ENCODE measurements around the gene UBA1. TPM values are rescaled to one million over a fixed set of nuclear protein-coding genes. Genes with fewer than 3 reads are reported as not detected.

The UBA1 gene
- total RNA-seq, 1 donor from 2014 or later: 503 TPM

DNA sequence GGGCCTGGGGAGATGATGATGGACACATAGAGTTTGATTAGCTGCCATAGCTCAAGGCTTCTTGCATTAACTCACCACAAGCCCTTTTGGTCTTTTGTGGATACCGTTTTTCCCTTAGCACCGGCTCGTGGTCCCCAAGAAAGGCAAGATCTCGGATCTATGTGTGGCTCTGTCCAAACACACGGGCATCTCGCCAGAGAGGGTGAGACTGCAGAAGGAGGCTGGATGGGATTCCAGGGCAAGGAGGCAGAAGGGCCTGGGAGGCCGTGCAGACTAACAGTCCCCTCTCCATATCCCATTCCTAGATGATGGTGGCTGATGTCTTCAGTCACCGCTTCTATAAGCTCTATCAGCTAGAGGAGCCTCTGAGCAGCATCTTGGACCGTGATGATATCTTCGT is 48.7 kb downstream of the UBA1 start:
- H3K4me1 Mint-ChIP-seq (ENCODE audit: low read depth, unreplicated experiment): peaks cover 17% of the 10 kb centered on the region

DNA sequence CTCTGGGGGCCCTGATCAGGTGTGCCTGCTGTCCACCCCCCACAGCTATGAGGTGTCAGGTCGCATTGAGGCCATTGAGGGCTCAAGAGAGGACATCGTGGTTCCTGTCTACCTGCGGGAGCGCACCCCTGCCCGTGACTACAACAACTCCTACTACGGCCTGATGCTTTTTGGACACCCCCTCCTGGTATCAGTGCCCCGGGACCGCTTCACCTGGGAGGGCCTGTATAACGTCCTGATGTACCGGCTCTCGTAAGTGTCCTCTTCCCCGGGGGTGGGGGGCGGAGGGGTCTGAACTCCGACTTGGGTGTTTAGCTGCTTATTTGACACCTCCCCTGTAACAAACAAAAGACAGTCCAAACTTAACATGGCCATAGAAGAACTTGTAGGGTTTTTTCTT is 49.7 kb downstream of the UBA1 start:
- no peak for DNase-seq
- H3K27me3 Mint-ChIP-seq (ENCODE audit: unreplicated experiment): peaks cover 8% of the 10 kb centered on the region
- TF ChIP-seq, protein P1, sequence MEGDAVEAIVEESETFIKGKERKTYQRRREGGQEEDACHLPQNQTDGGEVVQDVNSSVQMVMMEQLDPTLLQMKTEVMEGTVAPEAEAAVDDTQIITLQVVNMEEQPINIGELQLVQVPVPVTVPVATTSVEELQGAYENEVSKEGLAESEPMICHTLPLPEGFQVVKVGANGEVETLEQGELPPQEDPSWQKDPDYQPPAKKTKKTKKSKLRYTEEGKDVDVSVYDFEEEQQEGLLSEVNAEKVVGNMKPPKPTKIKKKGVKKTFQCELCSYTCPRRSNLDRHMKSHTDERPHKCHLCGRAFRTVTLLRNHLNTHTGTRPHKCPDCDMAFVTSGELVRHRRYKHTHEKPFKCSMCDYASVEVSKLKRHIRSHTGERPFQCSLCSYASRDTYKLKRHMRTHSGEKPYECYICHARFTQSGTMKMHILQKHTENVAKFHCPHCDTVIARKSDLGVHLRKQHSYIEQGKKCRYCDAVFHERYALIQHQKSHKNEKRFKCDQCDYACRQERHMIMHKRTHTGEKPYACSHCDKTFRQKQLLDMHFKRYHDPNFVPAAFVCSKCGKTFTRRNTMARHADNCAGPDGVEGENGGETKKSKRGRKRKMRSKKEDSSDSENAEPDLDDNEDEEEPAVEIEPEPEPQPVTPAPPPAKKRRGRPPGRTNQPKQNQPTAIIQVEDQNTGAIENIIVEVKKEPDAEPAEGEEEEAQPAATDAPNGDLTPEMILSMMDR (IDR thresholded peaks at IDR 0.05; ENCODE audit: partially characterized antibody, unreplicated experiment): no peak
- no peak overlapping the region for H3K4me3 Mint-ChIP-seq (ENCODE audit: unreplicated experiment)
- peaks cover 4% of the 10 kb centered on the region for H3K36me3 Mint-ChIP-seq (ENCODE audit: unreplicated experiment)
- peaks cover 6% of the 10 kb centered on the region for H3K9me3 Mint-ChIP-seq (ENCODE audit: unreplicated experiment)
- no peak overlapping the region for H3K27ac Mint-ChIP-seq (ENCODE audit: unreplicated experiment)
- H3K4me1 Mint-ChIP-seq (ENCODE audit: low read depth, unreplicated experiment): peaks cover 17% of the 10 kb centered on the region

More for the DNA sequence above, 48.7 kb downstream of the UBA1 start:
- peaks cover 4% of the 10 kb centered on the region for H3K9me3 Mint-ChIP-seq (ENCODE audit: unreplicated experiment)
- no peak for DNase-seq
- TF ChIP-seq, protein P1 (IDR thresholded peaks at IDR 0.05; ENCODE audit: partially characterized antibody, unreplicated experiment): no peak
- no peak overlapping the region for H3K27ac Mint-ChIP-seq (ENCODE audit: unreplicated experiment)
- H3K4me3 Mint-ChIP-seq (ENCODE audit: unreplicated experiment): no peak overlapping the region
- H3K36me3 Mint-ChIP-seq (ENCODE audit: unreplicated experiment): peaks cover 4% of the 10 kb centered on the region
- H3K27me3 Mint-ChIP-seq (ENCODE audit: unreplicated experiment): peaks cover 6% of the 10 kb centered on the region

DNA sequence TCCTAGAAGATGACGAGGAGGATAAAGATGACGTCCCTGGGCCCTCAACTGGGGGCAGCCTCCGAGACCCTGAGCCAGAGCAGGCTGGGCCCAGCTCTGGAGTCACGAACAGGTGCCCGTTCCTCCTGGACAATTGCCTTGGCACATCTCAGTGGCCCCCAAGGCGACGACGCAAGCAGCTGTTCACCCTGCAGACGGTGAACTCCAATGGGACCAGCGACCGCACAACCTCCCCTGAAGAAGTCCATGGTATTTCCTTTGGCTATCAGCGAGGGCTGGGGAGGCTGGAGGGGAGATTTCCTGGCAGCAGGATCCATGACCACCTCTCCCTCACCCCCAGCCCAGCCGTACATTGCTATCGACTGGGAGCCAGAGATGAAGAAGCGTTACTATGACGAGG is 51.0 kb downstream of the UBA1 start:
- H3K4me3 Mint-ChIP-seq (ENCODE audit: unreplicated experiment): no peak overlapping the region
- peaks cover 8% of the 10 kb centered on the region for H3K27me3 Mint-ChIP-seq (ENCODE audit: unreplicated experiment)
- peaks cover 17% of the 10 kb centered on the region for H3K4me1 Mint-ChIP-seq (ENCODE audit: low read depth, unreplicated experiment)
- TF ChIP-seq, protein P1 (IDR thresholded peaks at IDR 0.05; ENCODE audit: partially characterized antibody, unreplicated experiment): no peak
- H3K9me3 Mint-ChIP-seq (ENCODE audit: unreplicated experiment): peaks cover 6% of the 10 kb centered on the region
- H3K36me3 Mint-ChIP-seq (ENCODE audit: unreplicated experiment): peaks cover 4% of the 10 kb centered on the region
- no peak for DNase-seq
- peak overlapping the region; percentile 66 for H3K27ac Mint-ChIP-seq (ENCODE audit: unreplicated experiment)

DNA sequence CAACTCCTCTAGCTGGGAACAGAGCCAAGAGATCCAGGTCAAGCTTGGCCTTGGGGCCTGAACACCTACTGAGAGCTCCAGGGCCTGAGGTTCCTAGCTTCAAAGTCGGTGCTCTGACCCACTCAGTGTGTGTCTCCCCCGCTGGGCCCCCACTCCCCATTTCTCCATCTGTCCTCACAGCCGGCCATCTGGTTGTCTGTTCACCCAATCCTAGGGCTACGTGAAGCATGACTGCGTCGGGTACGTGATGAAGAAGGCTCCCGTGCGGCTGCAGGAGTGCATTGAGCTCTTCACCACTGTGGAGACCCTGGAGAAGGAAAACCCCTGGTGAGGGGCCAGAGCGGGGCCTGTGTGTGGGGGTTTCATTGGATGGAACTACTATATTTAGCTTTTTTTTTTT is 51.5 kb downstream of the UBA1 start:
- no peak overlapping the region for H3K4me3 Mint-ChIP-seq (ENCODE audit: unreplicated experiment)
- TF ChIP-seq, protein P1 (IDR thresholded peaks at IDR 0.05; ENCODE audit: partially characterized antibody, unreplicated experiment): no peak
- H3K4me1 Mint-ChIP-seq (ENCODE audit: low read depth, unreplicated experiment): peaks cover 17% of the 10 kb centered on the region
- peak overlapping the region; percentile 66 for H3K27ac Mint-ChIP-seq (ENCODE audit: unreplicated experiment)
- peaks cover 6% of the 10 kb centered on the region for H3K9me3 Mint-ChIP-seq (ENCODE audit: unreplicated experiment)
- peaks cover 8% of the 10 kb centered on the region for H3K27me3 Mint-ChIP-seq (ENCODE audit: unreplicated experiment)
- H3K36me3 Mint-ChIP-seq (ENCODE audit: unreplicated experiment): peaks cover 4% of the 10 kb centered on the region
- no peak for DNase-seq

DNA sequence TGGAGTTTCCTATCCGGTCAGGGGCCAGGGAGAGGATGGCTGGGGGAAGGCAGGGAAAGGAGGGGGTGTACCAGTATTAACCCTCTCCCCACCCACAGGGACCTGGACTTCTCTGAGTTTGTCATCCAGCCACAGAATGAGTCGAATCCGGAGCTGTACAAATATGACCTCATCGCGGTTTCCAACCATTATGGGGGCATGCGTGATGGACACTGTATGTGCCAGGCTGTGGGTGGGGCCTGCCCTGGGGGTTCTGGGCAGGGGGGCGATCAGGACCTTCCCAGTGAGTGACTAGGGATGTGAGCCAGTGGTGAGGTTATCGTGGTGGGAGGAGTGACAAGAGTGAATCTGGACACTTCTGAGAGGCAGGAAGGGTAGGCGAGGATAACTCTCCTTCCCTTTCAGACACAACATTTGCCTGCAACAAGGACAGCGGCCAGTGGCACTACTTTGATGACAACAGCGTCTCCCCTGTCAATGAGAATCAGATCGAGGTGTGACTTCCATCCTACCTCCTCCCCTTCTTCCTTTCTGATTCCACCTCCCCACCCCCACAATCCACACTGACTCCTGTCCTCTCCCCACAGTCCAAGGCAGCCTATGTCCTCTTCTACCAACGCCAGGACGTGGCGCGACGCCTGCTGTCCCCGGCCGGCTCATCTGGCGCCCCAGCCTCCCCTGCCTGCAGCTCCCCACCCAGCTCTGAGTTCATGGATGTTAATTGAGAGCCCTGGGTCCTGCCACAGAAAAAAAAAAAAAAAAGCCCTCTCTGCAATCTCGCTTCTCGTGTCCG is 53.8 kb downstream of the UBA1 start:
- H3K4me3 Mint-ChIP-seq (ENCODE audit: unreplicated experiment): no peak overlapping the region
- H3K36me3 Mint-ChIP-seq (ENCODE audit: unreplicated experiment): no peaks in the 10 kb centered on the region
- peaks cover 5% of the 10 kb centered on the region for H3K27me3 Mint-ChIP-seq (ENCODE audit: unreplicated experiment)
- H3K27ac Mint-ChIP-seq (ENCODE audit: unreplicated experiment): peak overlapping the region; percentile 52
- no peak for DNase-seq
- peaks cover 6% of the 10 kb centered on the region for H3K9me3 Mint-ChIP-seq (ENCODE audit: unreplicated experiment)
- H3K4me1 Mint-ChIP-seq (ENCODE audit: low read depth, unreplicated experiment): peaks cover 17% of the 10 kb centered on the region
- TF ChIP-seq, protein P1 (IDR thresholded peaks at IDR 0.05; ENCODE audit: partially characterized antibody, unreplicated experiment): no peak

All from glutamatergic neuron (in vitro differentiated cells).